Fibroblast of skin of right quadriceps (primary cell): ENCODE data around the gene KCTD7.
"Not testable (repeated sequence)": the region's sequence is repeated elsewhere in the genome, so short reads cannot be mapped to it uniquely, and the experiment has no call there.

Experiments
- DNase-seq: peaks from one replicate; pipeline ENCODE4 v3.0.0-alpha.2; 2013

The KCTD7 gene

DNA sequence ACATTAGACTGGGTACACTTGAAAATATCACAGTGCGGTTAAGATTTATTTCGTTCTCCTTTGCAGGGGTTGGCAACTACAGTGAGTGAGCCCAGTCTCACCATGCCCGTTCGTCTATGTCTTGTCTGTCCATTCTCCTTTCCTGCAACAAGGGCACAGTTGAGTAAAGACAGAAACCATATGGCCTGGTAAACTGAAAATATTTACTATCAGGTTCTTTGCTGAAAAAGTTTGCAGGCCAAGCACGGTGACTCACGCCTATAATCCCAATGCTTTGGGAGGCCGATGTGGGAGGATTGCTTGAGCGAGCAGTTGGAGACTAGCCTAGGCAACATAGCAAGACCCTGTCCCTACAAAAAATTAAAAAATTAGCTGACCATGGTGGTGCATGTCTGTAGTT, 11.4 kb upstream of the KCTD7 start:
- no peak for DNase-seq

DNA sequence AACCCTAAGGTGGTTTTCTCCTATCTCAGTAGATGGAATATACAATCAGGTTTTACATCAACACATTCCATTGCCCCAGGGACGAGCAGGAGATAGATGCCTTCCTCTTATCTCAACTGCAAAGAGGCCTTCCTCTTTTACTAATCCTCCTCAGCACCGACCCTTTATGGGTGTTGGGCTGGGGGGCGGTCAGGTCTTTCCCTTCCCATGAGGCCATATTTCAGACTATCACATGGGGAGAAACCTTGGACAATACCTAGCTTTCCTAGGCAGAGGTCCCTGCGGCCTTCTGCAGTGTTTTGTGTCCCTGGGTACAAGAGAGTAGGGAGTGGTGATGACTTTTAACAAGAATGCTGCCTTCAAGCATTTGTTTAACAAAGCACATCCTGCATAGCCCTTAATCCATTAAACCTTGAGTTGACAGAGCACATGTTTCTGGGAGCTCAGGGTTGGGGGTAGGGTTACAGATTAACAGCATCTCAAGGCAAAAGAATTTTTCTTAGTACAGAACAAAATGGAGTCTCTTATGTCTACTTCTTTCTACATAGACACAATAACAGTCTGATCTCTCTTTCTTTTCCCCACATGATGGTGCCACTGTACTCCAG, 9.2 kb upstream of the KCTD7 start:
- DNase-seq: peak; percentile 13

DNA sequence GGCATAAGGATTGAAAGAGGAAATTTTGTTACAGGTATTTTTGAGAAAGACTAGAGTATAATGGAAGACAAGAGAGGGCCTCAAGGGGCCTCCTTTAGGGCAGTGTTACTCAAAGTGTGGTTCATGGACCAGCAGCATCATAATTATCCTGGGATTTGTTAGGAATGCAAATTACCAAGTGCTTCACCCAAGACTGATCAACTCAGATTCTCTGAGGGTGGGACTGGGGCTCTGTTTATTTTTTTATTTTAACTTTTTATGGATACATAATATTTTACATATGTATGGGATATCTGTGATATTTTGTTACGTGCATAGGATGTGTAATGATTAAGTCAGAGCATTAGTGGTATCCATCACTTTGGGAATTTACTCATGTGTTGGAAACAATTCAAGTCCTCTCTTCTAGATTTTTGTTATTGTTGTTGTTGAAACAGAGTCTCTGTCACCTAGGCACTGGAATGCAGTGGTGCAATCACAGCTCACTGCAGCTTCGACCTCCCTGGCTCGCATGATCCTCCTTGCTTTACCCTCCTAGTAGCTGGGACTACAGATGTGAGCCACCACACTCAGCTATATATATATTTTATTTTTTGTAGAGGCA, 2.2 kb upstream of the KCTD7 start:
- peak; percentile 83 for DNase-seq

GRCh38 chr7:66627151-66627681, 1.5 kb upstream of the KCTD7 start:
- peak; percentile 55 for DNase-seq

GRCh38 chr7:66627881-66628360, 760 bp upstream of the KCTD7 start:
- no peak for DNase-seq

- no peak for DNase-seq
Observed at GRCh38 chr7:66629222-66630062, 761 bp downstream of the KCTD7 start.

DNA sequence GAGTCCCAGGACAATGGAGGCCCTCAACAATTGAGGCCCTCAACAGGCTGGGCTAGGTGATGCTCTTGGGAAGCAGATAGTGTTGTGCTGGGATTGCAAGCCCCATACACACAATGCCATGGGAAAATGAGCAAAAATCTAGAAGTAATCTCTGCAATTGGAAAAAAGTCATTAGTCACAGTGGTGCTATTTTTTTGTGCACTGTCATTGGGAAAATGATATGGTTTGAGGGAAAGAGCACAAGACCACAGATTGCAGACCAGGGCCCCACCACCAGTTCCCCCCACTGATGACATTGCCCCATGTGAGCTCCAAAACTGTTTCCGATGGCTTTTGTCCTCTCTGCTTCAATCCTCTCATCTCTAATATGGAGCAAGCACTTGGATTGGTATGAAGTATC, 1.9 kb downstream of the KCTD7 start:
- no peak for DNase-seq

- DNase-seq: no peak
Observed at GRCh38 chr7:66631471-66631870, 2.8 kb downstream of the KCTD7 start.

GRCh38 chr7:66634816-66635215, 6.1 kb downstream of the KCTD7 start:
- DNase-seq: no peak

GRCh38 chr7:66635322-66635981, 6.8 kb downstream of the KCTD7 start:
- not testable (repeated sequence) for DNase-seq

DNA sequence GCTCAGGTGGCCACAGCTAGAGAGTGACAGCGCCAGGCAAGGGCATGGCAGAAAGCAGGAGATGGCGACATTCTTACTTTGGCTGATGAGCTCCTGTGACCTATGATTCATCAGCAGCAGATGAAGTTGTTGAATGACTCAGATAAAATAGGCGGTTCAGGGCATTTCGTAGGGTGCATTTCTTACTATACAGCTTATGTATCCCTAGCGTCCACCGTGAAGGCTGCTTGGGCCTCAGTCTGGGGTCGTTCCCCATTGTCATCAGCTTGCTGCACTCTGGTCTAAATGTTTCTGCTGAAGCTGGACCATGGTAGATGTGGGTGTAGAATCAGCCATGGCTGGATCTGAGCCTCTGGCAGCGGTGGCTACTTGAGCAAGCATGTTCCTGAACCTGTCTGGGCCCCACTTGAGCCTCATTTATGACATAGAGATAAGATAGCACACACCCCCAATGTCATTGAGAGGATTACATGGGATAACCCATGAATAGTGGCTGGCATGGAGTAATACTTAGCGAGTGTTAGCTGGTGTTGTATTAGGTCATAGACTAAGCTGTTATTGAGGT, 7.4 kb downstream of the KCTD7 start:
- peak; percentile 57 for DNase-seq

- DNase-seq: no peak
Observed at GRCh38 chr7:66638309-66639099, 9.8 kb downstream of the KCTD7 start.

DNA sequence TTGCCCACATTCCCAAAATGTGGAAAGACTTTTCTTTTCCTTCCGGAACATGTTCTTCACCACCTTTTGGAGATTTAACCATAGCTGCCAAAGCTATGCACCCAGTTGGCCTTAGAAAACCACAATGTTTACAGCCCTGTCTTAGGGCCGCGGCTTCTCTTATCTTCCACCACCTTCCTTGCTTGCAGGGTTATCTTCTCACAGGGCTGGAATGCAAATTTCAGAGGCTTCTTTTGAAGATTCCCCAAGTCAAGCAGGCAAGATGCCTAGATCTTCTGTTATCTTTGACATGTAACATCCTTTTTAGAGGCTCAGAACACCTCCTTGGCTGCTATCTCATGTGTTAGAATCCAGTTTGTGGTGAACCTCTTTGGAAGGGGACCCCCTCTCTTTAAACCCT, 11.1 kb downstream of the KCTD7 start:
- DNase-seq: no peak

DNA sequence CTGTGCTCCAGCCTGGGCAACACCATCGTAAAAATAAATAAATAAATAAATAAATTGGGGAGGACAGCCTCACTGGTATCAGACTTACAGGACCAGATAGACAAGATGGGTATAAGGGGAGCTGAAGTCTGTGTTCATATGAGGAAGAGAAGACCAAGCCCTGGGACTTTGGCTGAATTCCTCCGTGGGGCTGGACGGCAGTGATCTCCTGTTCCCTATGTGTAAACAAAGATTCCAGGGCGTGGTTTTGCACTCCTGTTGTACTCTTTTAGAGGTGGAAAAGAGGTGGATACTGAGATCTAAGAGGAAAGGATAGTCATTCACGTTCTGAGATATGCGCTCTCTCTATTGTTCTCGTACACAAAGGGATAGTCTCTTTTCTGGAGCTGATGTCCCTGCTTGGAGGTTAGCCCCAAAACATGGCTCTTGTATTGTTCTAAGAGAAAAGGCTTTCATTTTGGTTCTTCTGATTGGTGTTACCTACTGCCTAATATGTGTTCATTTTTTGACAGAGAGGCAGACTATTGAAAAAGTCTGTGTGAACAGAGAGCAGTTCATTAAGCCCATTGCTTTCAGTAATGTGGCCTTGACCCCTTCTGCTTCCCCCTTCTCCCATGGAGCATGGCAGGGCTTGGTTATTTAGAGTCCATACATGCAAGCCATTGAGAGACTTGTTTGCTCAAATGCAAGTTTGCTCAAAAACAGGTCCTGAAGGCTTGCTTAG, 12.3 kb downstream of the KCTD7 start:
- DNase-seq: no peak

GRCh38 chr7:66641526-66641871, 12.8 kb downstream of the KCTD7 start:
- no peak for DNase-seq

GRCh38 chr7:66642186-66642585, 13.5 kb downstream of the KCTD7 start:
- no peak for DNase-seq

- no peak for DNase-seq
Observed at GRCh38 chr7:66642932-66643331, 14.3 kb downstream of the KCTD7 start.

DNA sequence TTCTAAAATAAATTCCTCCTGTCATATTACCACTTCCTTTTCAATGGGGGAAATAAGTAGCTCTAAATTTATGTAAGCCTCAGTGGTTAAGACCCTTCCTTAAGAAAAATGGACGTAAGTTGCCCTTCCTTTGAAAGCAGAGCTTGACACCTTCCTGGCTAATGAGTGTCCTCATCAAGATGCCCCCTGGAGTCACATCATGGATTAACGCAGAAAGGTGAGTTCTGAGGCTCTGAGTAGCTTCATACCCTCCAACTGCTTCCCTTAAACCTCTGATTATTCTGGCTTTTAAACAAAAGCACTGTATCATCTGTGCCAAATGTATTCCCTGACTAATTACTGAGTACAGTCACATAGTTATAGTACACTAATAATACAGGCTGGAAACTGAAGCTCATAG, 14.7 kb downstream of the KCTD7 start:
- no peak for DNase-seq

DNA sequence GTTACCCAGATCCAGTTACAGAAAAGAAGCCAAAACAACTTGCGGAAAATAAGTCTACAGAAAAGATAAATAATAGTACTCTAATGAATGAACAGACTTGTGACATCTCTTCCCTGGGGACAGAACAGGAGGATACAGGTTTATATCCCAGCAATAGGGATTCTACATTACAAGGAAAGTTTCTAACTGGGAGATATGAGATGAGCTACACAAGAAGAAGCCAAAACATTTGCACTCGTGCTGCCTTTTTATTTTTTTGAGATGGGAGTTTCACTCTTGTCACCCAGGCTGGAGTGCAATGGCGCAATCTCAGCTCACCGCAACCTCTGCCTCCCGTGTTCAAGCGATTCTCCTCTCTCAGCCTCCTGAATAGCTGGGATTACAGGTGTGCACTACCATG, 22.3 kb downstream of the KCTD7 start:
- not testable (repeated sequence) for DNase-seq

DNA sequence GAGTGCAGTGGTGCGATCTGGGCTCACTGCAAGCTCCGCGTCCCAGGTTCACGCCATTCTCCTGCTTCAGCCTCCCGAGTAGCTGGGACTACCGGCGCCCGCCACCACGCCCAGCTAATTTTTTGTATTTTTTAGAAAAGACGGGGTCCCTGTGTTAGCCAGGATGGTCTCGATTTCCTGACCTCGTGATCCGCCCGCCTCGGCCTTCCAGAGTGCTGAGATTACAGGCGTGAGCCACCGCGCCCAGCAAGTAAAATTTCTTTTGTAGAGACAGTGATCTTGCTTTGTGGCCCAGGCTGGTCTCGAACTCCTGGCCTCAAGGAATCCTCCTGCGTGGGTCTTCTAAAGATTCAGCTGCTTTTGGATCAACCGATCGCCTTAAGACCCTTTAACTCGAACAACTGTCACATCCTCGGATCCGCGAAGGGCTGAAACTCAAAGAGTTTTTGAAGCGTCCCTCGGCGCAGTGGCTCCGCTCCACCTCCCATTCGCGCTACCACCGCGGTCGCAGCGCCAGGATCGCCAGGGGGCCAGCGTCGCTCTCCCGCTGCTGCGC, 25.1 kb downstream of the KCTD7 start:
- DNase-seq: not testable (repeated sequence)
